Skeletal muscle satellite cell (primary cell): Measurements from ENCODE around the gene PSORS1C2.
"Not testable (repeated sequence)": the region's sequence is repeated elsewhere in the genome, so short reads cannot be mapped to it uniquely, and the experiment has no call there.

Experiments
- H3K27me3 ChIP-seq: 2 replicates; pipeline ENCODE4 v1.7.0; 2013; ENCODE audit warnings: low read length; ENCODE audit not compliant: control insufficient read depth, insufficient read depth
- H3K36me3 ChIP-seq: 2 replicates; pipeline ENCODE4 v1.7.0; 2013; ENCODE audit warnings: mild to moderate bottlenecking, control low read depth, low read length; ENCODE audit not compliant: insufficient read depth
- H3K4me1 ChIP-seq: 2 replicates; pipeline ENCODE4 v1.7.0; 2013; ENCODE audit warnings: low read length; ENCODE audit not compliant: control insufficient read depth, insufficient read depth
- H3K4me2 ChIP-seq: 2 replicates; pipeline ENCODE4 v1.7.0; 2013; ENCODE audit warnings: mild to moderate bottlenecking, low read length
- H3K4me3 ChIP-seq: 2 replicates; pipeline ENCODE4 v1.7.0; 2013; ENCODE audit warnings: low read length
- H3K9ac ChIP-seq: 2 replicates; pipeline ENCODE4 v1.7.0; 2013; ENCODE audit warnings: mild to moderate bottlenecking, low read depth, low read length, moderate library complexity
- H3K9me3 ChIP-seq: replicated peaks from 2 replicates; pipeline ENCODE4 v1.7.0; 2013; ENCODE audit warnings: mild to moderate bottlenecking, control low read depth, low read length

The PSORS1C2 gene

DNA sequence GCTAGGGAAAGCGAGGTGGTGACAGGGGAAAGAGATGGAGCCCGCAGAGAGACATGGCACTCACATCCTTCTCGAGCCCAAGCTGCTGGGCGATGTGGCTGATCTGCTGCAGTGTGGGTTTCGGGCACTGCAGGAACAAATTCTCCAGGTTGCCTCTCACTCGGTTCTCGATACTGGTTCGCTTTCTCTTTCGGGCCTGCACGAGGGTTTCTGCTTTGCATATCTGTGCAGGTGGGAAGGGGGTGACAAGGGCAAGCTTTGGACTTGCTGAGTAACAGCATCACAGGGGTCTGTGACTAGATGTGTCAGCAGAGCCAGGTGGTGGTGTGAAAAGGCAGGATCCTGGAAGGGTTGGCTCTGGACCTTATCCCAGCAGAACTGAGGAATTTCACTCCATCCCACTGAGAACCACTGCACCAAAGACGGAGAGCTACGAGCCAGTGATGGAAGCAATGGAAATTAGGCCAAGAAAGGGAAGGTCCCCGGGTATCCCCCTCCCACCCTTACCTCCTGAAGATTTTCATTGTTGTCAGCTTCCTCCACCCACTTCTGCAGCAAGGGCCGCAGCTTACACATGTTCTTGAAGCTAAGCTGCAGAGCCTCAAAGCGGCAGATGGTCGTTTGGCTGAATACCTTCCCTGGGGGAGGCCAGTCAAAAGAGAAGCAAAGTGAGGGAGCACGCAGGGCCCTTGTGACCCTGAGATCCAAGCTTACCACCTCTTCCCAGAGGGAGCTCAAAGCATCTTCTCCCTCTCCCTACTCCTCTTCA lies 26.4 kb upstream of the PSORS1C2 start:
- not testable (repeated sequence) for H3K4me2 ChIP-seq, H3K9ac ChIP-seq, H3K27me3 ChIP-seq, H3K4me1 ChIP-seq, H3K4me3 ChIP-seq, H3K9me3 ChIP-seq
- H3K36me3 ChIP-seq = peaks cover 16% of the 10 kb centered on the region

DNA sequence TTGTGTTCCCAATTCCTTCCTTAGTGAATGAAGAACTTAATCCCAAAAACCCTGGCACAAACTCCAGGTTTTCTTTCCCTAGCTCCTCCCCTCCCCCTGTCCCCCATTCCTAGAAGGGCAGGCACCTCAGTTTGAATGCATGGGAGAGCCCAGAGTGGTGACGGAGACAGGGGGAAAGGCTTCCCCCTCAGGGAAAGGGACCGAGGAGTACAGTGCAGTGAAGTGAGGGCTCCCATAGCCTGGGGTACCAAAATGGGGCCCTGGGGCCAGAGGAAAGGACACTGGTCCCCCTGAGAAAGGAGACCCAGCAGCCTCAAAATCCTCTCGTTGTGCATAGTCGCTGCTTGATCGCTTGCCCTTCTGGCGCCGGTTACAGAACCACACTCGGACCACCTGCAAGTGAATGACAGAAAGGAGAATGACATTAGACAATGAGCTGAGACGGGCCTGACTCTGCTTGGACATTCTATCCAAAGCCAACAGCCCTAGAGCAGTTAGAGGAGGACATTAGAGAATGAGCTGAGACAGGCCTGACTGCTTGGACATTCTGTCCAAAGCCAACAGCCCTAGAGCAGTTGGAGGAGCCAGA lies 25.7 kb upstream of the PSORS1C2 start:
- H3K27me3 ChIP-seq, H3K4me3 ChIP-seq, H3K9ac ChIP-seq, H3K4me1 ChIP-seq, H3K9me3 ChIP-seq, H3K4me2 ChIP-seq: not testable (repeated sequence)
- H3K36me3 ChIP-seq = peaks cover 16% of the 10 kb centered on the region

DNA sequence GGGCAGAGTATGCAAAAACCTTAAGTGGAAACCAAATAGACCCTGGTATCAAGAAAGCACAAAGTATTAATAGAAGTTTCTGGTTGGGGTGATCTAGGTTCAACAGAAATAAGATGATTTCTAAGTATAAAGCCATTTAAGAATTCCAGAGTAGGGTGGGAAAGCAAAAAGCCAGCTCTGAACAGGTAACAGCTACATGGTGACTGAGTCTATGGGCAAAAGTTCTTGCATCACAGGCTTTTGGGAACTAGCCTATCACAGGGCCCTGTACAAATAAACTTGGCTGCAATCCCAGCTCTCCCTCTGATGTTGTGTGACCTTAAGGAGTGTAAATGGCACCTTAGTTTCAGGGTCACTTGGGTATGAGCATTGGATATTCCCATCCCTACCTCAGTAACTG lies 25.1 kb upstream of the PSORS1C2 start:
- Histone ChIP-seq H3K36me3 (peaks cover 16% of the 10 kb centered on the region), H3K4me2 (no peak overlapping the region), H3K4me1 (peaks cover 11% of the 10 kb centered on the region), H3K9ac (no peak overlapping the region), H3K27me3 (no peaks in the 10 kb centered on the region), H3K4me3 (no peak overlapping the region), H3K9me3 (no peaks in the 10 kb centered on the region)

DNA sequence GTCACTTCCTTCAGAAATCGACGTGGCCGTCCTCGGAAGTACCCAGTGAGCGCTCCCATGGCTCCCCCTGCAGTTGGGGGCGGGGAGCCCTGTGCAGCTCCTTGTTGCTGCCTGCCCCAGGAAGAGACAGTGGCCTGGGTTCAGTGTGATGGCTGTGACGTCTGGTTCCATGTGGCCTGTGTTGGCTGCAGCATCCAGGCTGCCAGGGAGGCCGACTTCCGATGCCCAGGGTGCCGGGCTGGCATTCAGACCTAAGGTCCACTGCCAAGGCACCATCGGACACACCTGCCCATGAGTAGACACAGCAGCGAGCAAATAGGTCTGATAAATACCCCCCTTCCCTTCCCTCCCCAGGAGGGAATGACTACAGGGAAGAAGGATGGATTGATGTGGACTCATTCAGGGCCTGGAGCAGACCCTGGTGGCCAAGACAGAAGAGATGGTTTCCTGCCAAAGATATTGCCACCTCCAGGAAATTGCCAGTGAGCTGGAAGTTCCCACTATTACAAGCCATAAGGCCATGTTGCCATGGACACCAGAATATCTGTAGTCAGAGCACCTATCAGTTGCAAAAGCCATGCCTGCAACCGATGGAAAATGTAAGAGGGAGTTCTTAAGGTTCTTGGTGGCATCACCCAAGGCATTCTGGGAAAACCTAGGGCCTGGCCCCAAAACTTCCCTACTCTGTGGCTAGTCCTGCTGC lies 23.7 kb upstream of the PSORS1C2 start:
- no peaks in the 10 kb centered on the region for H3K9me3 ChIP-seq
- H3K27me3 ChIP-seq = no peaks in the 10 kb centered on the region
- no peak overlapping the region for H3K4me3 ChIP-seq
- H3K36me3 ChIP-seq = peaks cover 16% of the 10 kb centered on the region
- H3K4me1 ChIP-seq = peaks cover 13% of the 10 kb centered on the region
- no peak overlapping the region for H3K4me2 ChIP-seq
- no peak overlapping the region for H3K9ac ChIP-seq

DNA sequence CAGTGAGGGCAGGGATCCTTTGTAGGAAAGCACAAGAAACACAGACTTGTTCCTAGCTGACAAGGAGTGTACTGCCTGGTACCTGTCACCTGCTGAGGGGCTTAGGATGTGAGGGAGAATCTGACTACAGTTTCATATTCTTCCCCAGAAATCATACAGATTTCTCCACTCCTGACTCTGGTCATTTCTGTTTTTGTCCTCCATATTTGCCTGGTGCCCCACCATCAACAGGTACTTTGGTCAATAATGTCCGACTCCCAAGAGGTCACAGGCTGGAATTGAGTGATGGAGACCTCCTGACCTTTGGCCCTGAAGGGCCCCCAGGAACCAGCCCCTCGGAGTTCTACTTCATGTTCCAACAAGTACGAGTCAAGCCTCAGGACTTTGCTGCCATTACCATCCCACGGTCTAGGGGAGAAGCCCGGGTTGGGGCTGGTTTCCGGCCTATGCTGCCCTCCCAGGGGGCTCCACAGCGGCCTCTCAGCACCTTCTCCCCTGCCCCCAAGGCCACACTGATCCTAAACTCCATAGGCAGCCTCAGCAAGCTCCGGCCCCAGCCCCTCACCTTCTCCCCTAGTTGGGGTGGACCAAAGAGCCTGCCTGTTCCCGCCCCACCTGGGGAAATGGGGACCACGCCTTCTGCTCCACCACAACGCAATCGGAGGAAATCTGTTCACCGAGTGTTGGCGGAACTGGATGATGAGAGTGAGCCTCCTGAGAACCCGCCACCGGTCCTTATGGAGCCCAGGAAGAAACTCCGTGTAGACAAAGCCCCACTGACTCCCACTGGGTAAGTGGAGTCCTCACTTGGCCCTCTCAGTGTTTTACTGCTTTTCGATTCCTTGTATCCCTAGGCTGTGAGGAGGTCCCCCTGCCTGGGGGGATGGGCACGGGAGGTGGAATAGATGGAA lies 22.6 kb upstream of the PSORS1C2 start:
- H3K4me3 ChIP-seq = no peak overlapping the region
- no peaks in the 10 kb centered on the region for H3K27me3 ChIP-seq
- peaks cover 16% of the 10 kb centered on the region for H3K36me3 ChIP-seq
- no peak overlapping the region for H3K9ac ChIP-seq
- H3K4me2 ChIP-seq = no peak overlapping the region
- no peaks in the 10 kb centered on the region for H3K9me3 ChIP-seq
- H3K4me1 ChIP-seq = peaks cover 17% of the 10 kb centered on the region

DNA sequence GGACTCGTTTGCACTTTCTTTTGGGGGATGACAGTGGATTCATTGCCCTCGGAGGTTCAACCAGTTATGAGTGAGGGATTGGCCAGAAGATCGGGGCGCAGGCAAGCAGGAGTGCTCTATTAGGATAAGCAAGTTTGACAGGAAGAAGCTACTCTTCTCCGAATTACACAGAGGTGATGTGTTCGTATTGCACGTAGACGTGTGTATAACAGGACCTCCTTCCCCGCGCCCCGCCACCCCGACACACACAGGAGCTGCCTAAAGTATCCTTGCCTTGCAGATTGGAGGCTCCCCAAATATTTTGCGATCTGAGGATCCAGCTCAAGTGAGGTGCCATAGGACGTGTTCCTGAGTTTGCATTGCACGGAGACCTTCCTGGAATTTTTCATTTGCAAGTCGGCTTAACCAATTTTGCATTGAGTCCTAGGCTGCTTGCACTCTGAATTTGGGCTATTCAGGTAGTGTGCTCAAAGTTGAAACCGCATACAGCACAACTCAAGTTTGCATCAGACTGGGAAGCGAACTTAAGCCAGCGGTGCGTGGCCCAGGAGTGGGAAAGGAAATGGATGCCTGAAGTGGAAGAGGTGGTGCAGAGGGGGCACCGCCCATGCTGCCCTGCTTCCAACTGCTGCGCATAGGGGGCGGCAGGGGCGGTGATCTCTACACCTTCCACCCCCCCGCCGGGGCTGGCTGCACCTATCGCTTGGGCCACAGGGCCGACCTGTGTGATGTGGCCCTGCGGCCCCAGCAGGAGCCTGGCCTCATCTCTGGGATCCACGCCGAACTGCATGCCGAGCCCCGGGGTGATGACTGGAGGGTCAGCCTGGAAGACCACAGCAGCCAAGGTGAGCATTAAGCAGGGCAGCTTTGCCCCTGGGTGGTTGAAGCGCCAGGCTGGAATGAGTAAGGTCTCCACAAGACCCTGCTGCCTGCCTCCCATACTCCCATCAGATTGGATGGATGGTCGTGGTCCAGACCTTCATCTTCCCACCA lies 20.3 kb upstream of the PSORS1C2 start:
- H3K4me3 ChIP-seq = peak overlapping the region; percentile 83
- peak overlapping the region; percentile 85 for H3K9ac ChIP-seq
- no peaks in the 10 kb centered on the region for H3K27me3 ChIP-seq
- H3K9me3 ChIP-seq = no peaks in the 10 kb centered on the region
- peaks cover 17% of the 10 kb centered on the region for H3K4me1 ChIP-seq
- peak overlapping the region; percentile 93 for H3K4me2 ChIP-seq
- H3K36me3 ChIP-seq = peaks cover 24% of the 10 kb centered on the region

DNA sequence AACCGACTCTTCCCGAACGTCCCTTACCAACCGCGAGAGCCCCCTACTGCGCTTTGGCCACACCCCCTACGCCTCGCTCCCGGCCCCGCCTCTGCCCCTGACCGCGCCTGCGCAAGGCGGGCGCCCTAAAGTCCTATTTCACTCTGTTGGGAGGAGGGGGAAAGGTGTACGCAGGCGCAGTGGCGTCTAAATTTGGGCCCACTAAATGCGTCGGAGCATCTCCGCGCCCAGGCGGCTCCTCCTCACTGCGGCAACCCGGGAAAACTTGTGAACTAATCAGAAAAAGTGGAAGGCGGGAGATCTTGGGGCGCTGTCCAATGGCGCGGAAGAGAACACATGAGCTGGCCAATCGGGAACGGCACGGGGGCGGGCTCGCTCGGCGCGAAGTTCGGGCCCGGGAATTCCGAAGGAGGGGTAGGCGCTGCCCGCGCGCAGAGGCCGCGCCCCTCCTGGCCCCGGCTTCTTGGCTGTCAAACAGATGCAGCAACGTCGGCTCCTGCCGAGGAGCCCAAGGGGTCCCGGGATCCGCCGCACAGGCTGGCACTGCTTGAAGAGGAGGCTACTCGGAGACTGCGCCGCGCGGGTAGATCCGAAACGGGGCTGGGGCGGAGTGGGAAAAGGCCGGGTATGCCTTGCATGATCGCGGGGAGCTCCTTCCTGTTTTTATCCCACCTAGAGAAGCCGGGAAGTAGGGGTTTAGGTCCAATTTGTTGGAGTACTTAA lies 19.4 kb upstream of the PSORS1C2 start, which contains the start of gene TCF19:
Gene TCF19 (plus strand): TSS at position 450 of the 723 bp plus-strand sequence. CDS start 881 bp downstream, outside the sequence.
- peak within 1 kb of the TSS; percentile 87 for H3K9ac ChIP-seq
- peak within 1 kb of the TSS; percentile 84 for H3K4me3 ChIP-seq

DNA sequence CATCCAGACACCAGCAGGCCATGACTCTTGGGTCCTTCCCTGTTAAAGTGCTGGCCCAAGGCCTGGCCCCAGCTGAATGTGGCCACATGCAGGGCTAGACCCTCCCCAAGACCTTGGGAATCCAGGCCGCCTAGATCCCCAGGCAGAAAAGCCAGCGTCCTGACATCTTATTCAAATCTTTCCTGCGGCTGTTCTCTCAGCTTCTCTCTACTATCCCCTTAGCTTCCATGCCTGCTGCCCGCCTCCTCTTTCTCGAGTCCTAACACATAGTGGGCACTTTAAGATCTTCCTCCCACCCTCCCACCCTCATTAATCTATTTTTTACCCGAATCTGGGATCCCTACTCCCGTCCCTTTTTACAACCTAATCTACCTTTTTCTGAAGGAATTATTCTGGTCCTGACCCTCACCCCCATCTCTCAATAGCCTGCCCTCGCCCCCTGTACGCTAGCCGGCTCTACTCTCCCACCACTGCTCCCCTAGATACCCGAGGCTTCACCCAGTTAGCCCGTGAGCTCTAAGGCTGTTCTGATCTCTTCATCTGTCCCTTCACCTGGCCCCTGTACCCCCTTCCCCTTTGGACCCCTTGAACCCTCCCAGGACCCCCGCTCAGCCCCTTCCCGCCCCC lies 18.8 kb upstream of the PSORS1C2 start, which contains the start of gene CCHCR1:
Gene CCHCR1 (minus strand): TSS at position 290 of the 627 bp plus-strand sequence. CDS start 202 bp downstream, at position 88.
- peak within 1 kb of the TSS; percentile 87 for H3K9ac ChIP-seq
- H3K27me3 ChIP-seq = no peaks in the 10 kb centered on the region
- peak within 1 kb of the TSS; percentile 93 for H3K4me2 ChIP-seq
- peaks cover 18% of the 10 kb centered on the region for H3K36me3 ChIP-seq
- H3K9me3 ChIP-seq = no peaks in the 10 kb centered on the region
- H3K4me3 ChIP-seq = peak within 1 kb of the TSS; percentile 84
- H3K4me1 ChIP-seq = peaks cover 17% of the 10 kb centered on the region

More for the DNA sequence above, 19.4 kb upstream of the PSORS1C2 start, which contains the start of gene TCF19:
- Histone ChIP-seq H3K4me2 (peak within 1 kb of the TSS; percentile 93), H3K27me3 (no peaks in the 10 kb centered on the region), H3K36me3 (peaks cover 21% of the 10 kb centered on the region), H3K9me3 (no peaks in the 10 kb centered on the region), H3K4me1 (peaks cover 17% of the 10 kb centered on the region)

DNA sequence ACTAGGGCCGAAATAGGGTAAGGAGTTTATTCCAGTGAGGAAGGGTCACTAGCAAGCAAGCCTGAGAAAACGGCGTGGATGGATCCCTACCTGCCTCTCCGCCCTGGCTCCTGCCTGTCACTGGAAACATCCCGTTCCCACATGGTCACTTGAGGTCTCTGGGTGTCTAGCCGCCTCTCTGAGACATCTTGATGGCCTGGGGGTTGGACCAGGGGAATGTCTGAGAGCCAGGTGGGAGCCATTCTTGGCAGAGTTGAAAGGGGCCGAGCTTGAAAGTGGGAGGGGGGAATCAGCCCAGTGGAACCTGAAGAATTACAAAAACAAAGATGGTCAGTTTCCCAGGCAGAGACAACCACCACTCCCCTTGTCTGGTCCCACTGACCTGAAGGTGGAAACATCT lies 17.8 kb upstream of the PSORS1C2 start:
- Histone ChIP-seq H3K36me3 (peaks cover 9% of the 10 kb centered on the region), H3K4me2 (peak overlapping the region; percentile 87), H3K9me3 (no peaks in the 10 kb centered on the region), H3K4me1 (peaks cover 17% of the 10 kb centered on the region), H3K4me3 (no peak overlapping the region), H3K9ac (no peak overlapping the region), H3K27me3 (no peaks in the 10 kb centered on the region)
